Measurements from ENCODE around the gene ERBB2.
"Not testable (repeated sequence)": the region's sequence is repeated elsewhere in the genome, so short reads cannot be mapped to it uniquely, and the experiment has no call there.

Gene ERBB2

GRCh38 chr17:39725923-39726322 is 26.1 kb downstream of the ERBB2 start:
- DNase-seq (ENCODE audit: low read depth in 2 of 2): not testable (repeated sequence)

DNA sequence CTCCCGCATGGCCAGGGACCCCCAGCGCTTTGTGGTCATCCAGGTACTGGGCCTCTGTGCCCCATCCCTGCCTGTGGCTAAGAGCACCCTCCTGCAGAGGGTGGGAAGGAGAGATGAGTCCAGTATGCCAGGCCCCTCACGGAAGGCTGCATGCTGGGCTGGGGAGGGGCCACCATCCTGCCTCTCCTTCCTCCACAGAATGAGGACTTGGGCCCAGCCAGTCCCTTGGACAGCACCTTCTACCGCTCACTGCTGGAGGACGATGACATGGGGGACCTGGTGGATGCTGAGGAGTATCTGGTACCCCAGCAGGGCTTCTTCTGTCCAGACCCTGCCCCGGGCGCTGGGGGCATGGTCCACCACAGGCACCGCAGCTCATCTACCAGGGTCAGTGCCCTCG is 26.8 kb downstream of the ERBB2 start:
- DNase-seq (ENCODE audit: low read depth in 2 of 2): no peak

- DNase-seq (ENCODE audit: low read depth in 2 of 2): no peak
Observed at GRCh38 chr17:39727556-39727955, 27.7 kb downstream of the ERBB2 start.

DNA sequence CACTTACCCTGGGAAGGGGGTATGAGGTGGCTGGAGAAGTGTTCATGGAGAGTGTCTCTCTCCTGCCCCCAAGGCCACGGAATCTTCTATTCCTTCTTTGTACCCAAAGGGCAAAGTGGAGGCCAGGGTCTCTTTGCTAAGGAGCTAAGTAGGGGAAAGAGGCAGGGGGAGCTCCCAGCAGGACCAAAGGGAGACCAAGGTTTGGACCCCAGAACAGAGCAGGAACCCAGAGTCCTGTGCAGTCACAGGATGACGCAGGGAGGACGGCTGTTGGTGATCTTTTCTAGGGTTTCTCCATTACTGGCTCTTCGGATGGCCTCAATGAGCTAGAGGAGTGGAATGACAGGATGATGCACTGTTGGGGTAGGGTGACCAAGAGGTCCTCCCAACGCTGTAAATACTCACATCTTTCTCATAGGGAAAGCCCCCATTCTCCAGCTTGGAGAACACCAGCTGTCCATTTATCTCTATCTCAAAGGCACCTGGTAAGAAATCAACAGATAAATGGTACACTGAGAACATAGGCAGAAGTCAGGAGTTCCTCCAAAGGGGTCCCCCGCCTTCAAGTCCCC is 29.5 kb downstream of the ERBB2 start:
- no peak for DNase-seq (ENCODE audit: low read depth in 2 of 2)

- peak; percentile 91 for DNase-seq (ENCODE audit: low read depth in 2 of 2)
Observed at GRCh38 chr17:39730095-39730921, 30.4 kb downstream of the ERBB2 start, which contains the start of gene MIEN1. Gene MIEN1, minus strand, starts transcription at chr17:39730532. Its CDS starts 37 bp downstream, at chr17:39730495.

DNA sequence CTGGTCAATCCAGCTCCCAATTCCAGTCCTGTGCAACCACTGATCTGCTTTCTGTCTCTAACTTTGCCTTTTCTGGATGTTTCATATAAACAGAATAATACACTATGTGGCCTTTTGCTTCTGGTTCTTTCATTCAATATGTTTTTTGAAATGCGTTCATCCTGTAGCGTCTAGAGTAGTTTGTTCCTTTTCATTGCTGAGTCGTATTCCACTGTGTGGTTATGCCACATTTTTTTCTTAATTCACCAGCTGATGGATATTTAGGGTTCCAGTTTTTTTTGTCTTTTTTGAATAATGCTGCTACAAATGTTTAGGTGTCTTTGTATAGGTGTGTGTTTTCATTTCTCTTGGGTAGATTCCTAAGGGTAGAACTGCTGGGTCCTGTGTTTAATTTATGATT is 32.7 kb downstream of the ERBB2 start:
- DNase-seq (ENCODE audit: low read depth in 2 of 2): no peak

GRCh38 chr17:39735882-39736281 is 36.0 kb downstream of the ERBB2 start:
- no peak for DNase-seq (ENCODE audit: low read depth in 2 of 2)

- DNase-seq (ENCODE audit: low read depth in 2 of 2): no peak
Observed at GRCh38 chr17:39736319-39737165, 36.7 kb downstream of the ERBB2 start.

DNA sequence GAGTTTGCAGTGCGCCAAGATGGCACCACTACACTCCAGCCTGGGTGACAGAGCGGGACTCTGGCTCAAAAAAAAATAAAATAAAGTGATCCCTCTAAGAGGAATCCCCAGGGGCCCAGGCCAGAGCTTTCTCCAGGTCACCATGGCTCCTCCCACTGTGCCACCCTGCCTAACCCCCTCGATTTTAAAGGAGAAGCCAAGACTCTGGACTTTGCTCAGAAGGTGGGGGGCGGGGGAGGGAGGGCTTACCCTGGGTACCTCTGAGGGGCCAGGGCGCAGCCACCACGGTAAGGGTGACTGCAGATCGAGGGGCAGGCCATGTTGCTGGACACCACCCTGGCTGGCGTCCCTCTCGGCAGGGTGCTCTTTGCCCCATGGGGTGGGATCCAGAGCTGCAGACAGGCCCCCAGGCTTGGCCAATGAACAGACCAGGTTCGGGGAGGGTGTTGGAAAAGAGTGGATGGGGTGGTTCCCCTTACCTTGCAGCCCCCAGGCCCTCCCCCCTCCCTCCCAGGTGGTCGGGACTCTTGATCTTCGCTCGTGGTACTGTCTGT is 37.4 kb downstream of the ERBB2 start:
- no peak for DNase-seq (ENCODE audit: low read depth in 2 of 2)

DNA sequence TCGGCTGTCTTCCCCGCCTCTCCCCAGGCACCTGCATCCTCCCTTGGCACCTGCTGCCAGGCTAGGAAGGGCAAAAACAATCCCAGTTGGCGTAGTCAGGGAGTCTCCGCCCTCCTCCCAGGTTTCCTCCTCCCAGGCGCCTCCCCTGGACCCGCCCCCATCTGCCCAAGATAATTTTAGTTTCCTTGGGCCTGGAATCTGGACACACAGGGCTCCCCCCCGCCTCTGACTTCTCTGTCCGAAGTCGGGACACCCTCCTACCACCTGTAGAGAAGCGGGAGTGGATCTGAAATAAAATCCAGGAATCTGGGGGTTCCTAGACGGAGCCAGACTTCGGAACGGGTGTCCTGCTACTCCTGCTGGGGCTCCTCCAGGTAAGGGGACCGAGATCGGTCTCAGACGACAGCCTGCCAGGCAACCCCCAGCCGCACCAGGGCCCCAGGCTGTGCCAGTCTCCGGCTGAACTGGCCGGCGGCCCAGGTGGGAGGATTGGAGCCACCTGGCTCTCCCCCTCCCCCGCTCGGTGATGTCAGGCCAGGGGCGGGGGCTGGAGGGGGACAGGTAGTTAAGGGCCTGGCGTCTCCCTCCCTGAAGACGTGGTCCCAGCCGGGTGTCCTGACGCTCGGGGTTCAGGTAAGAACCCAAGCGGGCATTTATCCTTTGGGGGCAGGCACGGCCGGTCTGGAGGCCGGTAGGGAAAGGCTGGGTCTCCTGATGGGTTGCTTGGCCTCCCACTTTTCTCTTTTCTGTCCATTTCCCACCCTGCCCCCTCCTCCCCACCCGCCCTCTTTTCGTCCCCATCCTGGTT is 38.1 kb downstream of the ERBB2 start, which contains the start of gene GRB7:
TSS of gene GRB7 (plus strand) at position 179 of the 808 bp plus-strand sequence. CDS start 4,364 bp downstream, outside the sequence.
- no peak for DNase-seq (ENCODE audit: low read depth in 2 of 2)

DNA sequence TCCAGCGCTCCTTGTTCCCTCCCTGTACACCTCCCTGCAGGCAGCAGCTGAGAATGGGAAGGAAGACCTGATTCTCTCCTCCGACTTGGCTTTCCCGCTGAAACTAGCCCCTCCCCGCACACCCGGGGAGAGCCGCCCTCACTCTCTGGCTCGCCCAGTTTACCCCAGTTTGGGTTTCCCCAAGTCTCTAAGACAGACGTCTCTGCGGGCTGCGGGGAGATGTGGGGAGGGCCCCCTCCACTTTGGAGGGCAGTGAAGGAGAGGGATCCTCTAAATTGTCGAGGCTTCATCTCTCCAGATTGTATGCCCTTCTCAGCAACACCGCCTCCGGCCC is 38.7 kb downstream of the ERBB2 start:
- DNase-seq (ENCODE audit: low read depth in 2 of 2): peak in 1 of 2 donors; percentile 25

DNA sequence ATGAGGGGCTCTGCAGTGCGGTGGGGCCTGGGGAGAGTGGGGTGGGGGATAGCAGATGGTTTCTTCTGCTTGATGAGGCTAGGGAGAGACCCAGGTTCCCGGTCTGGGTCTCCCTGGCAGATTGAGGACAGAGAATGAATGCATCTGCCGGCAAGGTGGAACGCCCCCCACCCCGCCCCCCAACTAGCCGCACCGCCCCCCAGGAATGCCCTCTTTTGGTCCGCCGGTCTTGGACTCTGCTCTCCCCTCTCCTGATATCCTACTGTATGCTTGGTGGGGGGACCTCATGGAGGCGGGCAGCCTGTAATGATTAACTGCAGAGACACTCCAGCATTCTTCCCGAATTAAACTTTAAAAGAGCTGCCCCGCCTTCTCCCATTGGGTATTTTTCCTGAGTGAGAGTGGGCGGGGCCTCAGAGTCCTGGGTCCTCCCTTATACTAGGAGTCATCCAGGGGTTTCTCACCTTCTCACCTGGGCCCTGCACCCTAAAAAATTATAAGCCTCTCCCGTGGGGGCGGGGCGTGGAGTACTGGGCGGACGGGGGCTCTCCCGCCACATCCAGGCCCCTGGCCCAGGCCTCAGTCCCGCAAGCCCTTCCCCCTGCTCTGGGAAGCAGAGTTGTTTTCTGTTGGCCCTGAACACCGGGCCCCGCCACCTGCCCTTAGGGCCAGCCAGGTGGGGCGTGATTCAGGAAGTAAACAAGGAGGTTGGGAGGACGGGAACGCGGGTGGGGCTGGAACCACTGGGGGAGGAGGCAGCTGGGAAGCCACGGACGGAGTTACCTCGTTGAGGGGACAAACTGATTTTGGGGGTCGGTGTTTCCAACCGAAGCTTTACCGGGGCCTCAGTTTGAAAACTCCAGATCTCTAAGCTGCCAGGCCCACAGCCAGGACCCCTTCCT is 39.4 kb downstream of the ERBB2 start:
- no peak for DNase-seq (ENCODE audit: low read depth in 2 of 2)

DNA sequence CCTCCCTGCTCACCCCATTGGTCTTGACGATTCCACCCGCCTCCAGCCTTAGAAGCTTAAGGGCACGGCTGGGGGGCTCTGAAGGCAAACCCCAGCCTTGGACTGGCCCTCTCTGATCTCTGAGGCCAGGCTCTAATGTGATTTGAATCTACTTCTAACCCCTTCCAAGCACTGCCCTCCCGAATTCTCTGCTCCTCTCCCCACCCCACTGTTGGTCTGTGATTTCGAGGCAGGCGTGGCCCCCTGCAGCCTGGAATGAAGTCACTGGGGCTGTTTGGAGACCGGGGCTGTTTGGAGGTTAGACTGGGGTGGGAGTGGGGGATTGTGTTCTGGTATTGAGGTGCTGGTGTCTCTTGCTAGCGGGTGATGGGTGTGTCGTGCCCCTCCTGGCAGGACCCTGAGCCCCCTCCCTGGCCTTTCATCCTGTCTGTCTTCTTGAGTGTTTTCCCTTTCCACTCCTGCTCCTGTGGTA is 40.1 kb downstream of the ERBB2 start:
- DNase-seq (ENCODE audit: low read depth in 2 of 2): no peak

DNA sequence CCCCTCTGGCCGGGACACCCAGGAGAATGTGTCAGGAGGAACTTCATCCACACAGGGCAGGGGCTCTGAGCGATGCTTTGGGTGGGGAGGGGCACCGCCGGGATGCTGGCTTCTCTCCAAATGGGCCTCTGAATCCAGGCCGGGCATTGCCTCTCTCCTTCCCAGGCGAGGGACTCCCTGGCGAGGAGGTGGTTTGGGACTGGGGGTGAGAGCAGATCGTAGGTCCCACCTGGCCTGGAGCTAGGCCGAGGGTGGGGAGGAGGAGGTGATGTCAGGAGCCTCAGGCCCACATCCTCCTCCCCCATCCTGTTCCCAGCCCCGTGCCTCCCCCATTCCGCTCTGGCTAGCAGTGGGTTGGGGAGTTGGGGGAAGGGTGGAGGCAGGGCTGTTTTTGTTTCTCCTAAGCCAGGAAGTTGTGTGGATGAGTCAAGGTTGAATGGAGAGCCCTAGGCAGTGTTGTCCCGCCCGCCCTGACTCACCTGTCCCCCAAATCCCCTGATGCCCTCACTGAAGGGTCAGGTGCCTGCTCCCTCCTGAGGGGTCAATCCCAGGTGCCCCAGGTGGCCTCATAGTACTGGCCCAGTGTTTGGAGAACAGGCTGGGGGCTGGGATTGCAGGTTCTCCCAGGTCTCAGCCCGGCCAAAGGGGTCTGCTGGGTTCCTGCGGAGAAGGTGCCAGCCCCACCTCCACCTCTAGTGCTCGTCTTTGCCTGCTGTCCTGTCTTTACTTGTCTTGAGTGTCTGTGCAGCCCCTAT is 40.7 kb downstream of the ERBB2 start:
- no peak for DNase-seq (ENCODE audit: low read depth in 2 of 2)

GRCh38 chr17:39742126-39742855 is 42.4 kb downstream of the ERBB2 start:
- no peak for DNase-seq (ENCODE audit: low read depth in 2 of 2)

GRCh38 chr17:39742856-39743436 is 43.1 kb downstream of the ERBB2 start:
- DNase-seq (ENCODE audit: low read depth in 2 of 2): no peak

DNA sequence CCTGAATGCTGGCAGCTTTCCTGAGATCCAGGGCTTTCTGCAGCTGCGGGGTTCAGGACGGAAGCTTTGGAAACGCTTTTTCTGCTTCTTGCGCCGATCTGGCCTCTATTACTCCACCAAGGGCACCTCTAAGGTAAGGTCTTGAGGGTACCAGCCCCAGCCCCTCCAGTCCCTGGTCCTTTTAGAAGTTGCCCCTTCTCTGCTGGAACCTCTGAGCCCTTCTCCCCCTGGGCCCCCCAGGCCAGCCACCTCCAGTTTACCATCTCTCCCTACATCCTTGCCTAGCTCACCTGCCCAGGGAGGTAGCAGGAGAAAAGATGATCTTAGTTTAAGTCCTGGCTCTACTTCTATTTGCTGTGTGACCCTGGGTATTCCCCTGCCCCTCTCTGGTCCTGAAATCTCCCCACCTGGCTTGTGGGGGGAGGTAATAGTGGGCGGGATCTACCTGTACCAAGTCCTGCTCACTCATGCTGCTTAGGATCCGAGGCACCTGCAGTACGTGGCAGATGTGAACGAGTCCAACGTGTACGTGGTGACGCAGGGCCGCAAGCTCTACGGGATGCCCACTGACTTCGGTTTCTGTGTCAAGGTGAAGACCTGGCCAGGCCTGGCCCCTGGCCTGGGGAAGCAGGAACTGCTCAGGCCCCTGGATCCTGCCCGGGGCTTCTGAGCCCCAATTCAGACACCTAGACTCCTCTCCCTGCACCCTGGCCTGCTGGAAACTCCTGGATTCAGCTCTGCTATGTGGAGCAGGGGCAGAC is 44.4 kb downstream of the ERBB2 start:
- no peak for DNase-seq (ENCODE audit: low read depth in 2 of 2)

DNA sequence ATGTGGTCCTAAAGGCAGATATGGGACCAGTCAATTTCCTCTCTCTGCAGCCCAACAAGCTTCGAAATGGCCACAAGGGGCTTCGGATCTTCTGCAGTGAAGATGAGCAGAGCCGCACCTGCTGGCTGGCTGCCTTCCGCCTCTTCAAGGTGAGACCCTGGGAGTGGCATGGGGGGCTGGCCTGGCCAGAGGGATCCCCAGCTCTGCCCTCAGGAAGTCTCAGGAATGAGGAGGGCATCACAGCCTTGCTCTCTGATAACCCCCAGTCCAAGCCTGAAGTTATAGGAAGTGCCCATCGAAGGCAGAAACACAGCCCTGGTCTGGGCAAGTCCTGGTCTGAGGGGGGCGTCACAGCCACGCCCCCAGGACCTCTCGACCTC is 45.0 kb downstream of the ERBB2 start:
- DNase-seq (ENCODE audit: low read depth in 2 of 2): no peak
